ENCODE data around the gene CFAP90.

CFAP90 gene

GRCh38 chr5:7867260-7867659 lies 16.3 kb upstream of the CFAP90 start:
- no peak for DNase-seq

GRCh38 chr5:7866196-7866595 lies 15.3 kb upstream of the CFAP90 start:
- DNase-seq = no peak

GRCh38 chr5:7857926-7858632 lies 7.1 kb upstream of the CFAP90 start:
- DNase-seq = no peak

GRCh38 chr5:7857361-7857760 lies 6.4 kb upstream of the CFAP90 start:
- DNase-seq = no peak

- peak; percentile 81 for DNase-seq
These were observed 5.9 kb upstream of the CFAP90 start for GRCh38 chr5:7856855-7857254.

- no peak for DNase-seq
These were observed 4.7 kb upstream of the CFAP90 start for GRCh38 chr5:7855611-7856010.

- no peak for DNase-seq
These were observed 2.1 kb upstream of the CFAP90 start for GRCh38 chr5:7852988-7853387.

GRCh38 chr5:7852542-7852941 lies 1.6 kb upstream of the CFAP90 start:
- no peak for DNase-seq

GRCh38 chr5:7851617-7852289 lies 820 bp upstream of the CFAP90 start:
- DNase-seq = no peak

GRCh38 chr5:7851240-7851592 lies 283 bp upstream of the CFAP90 start:
- DNase-seq = no peak

- peak; percentile 34 for DNase-seq
These were observed 1.1 kb downstream of the CFAP90 start for GRCh38 chr5:7849681-7850394.

- no peak for DNase-seq
These were observed 2.6 kb downstream of the CFAP90 start for GRCh38 chr5:7848296-7848695.

GRCh38 chr5:7846327-7846726 lies 4.6 kb downstream of the CFAP90 start:
- no peak for DNase-seq

- no peak for DNase-seq
These were observed 5.4 kb downstream of the CFAP90 start for GRCh38 chr5:7845557-7845956.

- no peak for DNase-seq
These were observed 6.0 kb downstream of the CFAP90 start for GRCh38 chr5:7844901-7845300.

GRCh38 chr5:7842531-7842930 lies 8.4 kb downstream of the CFAP90 start:
- DNase-seq = no peak

- no peak for DNase-seq
These were observed 13.5 kb downstream of the CFAP90 start for GRCh38 chr5:7837403-7837802.

GRCh38 chr5:7834982-7835381 lies 16.0 kb downstream of the CFAP90 start:
- no peak for DNase-seq

GRCh38 chr5:7828269-7828668 lies 22.7 kb downstream of the CFAP90 start:
- DNase-seq = no peak

- DNase-seq = no peak
These were observed 23.3 kb downstream of the CFAP90 start for GRCh38 chr5:7827610-7828009.

- DNase-seq = no peak
These were observed 25.3 kb downstream of the CFAP90 start for GRCh38 chr5:7825630-7826029.

GRCh38 chr5:7824995-7825394 lies 25.9 kb downstream of the CFAP90 start:
- no peak for DNase-seq

- DNase-seq = no peak
These were observed 27.3 kb downstream of the CFAP90 start for GRCh38 chr5:7823594-7823993.

- no peak for DNase-seq
These were observed 28.5 kb downstream of the CFAP90 start for GRCh38 chr5:7822449-7822848.
